GM19438 (cell line): ENCODE results near the gene LNPEP.
A peak's percentile ranks its signal among the peaks of the same experiment; 100 is the strongest.

Source experiments
- ATAC-seq: cut with Tn5 transposase; IDR thresholded peaks from one replicate; pipeline ENCODE4 v1.9.1; 2021; ENCODE audit warnings: low read depth; ENCODE audit not compliant: unreplicated experiment

LNPEP gene

DNA sequence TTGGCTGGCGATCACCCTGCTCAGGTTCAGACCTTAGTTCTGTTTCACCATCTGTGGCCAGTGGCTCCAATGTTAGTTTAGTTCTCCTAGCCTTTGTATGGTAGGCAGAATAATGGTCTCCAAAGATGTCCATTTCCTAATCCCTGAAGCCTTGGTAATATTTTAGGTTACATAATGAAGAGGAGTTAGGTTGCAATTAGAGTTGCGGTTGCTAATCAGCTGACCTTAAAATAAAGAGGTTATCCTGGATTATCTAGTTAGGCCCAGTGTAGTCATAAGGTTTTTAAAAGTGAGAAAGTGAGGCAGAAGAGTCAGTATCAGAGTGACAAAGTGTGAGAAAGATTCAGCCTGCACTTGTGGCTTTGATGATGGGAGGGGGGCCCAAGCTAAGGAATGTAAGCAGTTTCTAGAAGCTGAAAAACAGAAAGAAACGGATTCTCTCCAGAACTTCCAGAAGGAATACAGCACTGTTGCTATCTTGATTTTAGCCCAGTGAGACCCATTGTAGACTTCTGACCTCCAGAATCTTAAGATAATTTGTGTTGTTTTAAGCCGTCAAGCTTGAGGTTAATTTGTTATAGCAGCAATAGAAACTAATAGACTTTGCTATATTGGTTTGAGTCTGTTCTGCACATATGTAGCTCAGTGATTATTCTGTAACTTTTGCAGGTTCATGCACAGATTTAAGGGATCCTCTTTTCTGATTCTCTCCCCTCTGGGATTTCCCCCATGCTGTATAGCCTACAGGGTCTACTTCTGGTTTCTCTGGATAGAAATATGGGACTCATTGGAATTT, 21.6 kb downstream of the LNPEP start:
- peak; percentile 41 for ATAC-seq

- no peak for ATAC-seq
These were observed 23.1 kb downstream of the LNPEP start for GRCh38 chr5:96958977-96959376.

DNA sequence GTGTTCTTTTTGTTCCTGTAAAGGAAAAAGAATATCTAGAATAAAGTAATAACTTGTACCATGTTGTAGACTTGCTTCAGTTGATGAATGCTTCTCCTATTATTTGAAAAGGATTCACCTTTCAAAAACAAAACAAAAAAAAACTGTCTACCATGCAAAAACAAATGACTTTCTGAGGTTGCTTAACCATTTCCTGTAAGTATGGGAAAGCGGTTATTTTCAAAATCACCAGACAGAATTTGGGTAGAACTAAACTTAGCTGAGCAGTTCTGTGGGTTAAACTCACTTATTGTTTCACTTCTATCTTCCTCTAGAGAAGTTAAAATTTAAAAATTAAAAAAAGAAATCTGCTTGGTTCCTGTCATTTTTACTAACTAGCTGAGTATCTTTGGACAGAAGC, 25.2 kb downstream of the LNPEP start:
- ATAC-seq, result peak; percentile 56

- no peak for ATAC-seq
These were observed 26.7 kb downstream of the LNPEP start for GRCh38 chr5:96962540-96962991.

- ATAC-seq, result no peak
These were observed 27.4 kb downstream of the LNPEP start for GRCh38 chr5:96963267-96963666.

GRCh38 chr5:96966801-96967200, 30.9 kb downstream of the LNPEP start:
- no peak for ATAC-seq

GRCh38 chr5:96967400-96967799, 31.5 kb downstream of the LNPEP start:
- ATAC-seq, result no peak

DNA sequence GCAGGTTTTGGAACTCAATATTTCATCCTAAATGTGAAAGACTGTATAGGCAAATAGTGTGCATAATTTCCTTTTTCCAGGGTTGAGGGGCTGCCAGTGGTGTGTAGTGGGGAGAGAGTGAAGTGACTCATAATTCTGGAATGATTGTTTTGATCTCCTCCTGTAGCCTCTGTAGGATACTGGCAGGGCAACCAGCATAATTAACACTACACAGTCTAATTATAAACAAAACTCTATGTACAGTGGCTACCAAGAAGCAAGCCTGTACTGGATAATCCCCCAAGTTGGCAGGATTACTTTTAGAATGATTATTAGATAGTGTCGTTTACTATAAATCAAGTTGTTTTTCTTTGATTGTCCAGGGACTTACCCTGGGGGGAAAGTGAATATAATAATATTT, 32.2 kb downstream of the LNPEP start:
- no peak for ATAC-seq

DNA sequence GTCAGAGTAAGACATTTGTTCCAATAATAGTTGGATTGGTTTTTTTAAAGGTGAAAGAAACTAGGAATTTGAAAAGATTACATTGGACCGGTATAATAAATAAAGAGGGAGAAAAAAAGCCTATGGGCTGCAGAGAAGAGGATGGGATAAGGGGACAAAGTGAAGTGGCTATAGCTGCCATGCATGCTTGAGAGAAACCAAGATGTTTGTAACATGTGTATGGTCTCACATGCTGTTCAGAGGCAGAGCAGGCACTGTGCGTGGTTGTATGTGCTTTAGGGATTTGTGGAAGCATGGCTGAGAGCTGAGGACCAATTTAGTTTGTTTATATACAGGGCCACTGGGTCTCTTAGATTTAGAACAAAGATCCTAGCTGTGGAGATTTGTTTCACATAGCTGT, 32.7 kb downstream of the LNPEP start:
- ATAC-seq, result no peak

DNA sequence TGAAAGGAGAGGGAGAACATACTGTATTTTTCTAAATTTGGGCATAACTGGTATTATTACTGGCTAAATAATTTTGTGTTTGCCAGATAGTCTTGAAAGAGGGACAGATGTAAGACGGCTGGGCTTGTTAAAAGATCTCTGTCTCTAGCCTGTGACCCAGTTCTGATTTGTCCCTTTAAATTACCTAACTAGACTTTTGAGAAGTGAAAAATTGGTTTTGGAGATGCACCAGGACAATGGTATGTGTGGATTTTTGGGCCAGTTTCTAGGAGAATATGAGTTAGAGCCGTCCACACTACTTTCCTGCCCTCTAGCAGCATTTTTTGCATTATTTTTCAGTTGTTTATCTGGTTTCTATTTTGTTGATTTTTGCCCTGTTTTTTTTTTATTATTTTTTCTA, 33.5 kb downstream of the LNPEP start:
- ATAC-seq, result no peak

DNA sequence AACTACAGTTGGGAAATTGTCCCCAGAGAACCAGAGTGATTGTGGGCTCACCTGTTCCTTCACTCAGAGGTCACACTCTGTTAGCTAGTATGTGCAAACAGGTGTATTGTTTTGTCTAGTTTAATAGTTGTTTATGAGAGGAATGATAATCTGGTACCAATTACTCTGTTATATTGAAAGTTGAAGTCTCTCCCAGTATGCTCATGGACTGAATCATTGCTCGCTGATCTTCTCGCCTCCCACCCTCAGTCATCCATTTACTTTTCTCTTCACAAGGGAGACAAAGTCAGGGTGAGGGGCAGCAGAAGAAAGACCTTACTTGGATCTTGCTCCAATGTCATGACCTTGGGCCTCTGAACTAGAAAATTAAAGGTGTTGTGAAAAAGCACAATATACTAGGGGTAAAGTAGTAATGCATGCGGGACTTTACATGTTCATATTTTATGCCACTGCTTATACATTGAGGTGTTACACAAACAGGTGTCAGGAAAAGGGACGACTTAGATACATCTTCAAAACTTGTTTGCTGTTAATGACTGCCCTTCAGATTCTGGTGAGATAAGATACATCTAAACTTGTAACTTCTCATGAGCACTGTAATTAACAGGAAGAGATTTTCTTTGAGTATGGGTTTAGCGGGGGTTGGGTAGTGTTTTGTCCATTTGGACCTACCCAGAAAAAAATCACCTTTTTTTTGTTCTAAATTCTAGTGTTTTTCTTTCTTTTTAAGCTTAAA, 36.9 kb downstream of the LNPEP start:
- ATAC-seq, result no peak

DNA sequence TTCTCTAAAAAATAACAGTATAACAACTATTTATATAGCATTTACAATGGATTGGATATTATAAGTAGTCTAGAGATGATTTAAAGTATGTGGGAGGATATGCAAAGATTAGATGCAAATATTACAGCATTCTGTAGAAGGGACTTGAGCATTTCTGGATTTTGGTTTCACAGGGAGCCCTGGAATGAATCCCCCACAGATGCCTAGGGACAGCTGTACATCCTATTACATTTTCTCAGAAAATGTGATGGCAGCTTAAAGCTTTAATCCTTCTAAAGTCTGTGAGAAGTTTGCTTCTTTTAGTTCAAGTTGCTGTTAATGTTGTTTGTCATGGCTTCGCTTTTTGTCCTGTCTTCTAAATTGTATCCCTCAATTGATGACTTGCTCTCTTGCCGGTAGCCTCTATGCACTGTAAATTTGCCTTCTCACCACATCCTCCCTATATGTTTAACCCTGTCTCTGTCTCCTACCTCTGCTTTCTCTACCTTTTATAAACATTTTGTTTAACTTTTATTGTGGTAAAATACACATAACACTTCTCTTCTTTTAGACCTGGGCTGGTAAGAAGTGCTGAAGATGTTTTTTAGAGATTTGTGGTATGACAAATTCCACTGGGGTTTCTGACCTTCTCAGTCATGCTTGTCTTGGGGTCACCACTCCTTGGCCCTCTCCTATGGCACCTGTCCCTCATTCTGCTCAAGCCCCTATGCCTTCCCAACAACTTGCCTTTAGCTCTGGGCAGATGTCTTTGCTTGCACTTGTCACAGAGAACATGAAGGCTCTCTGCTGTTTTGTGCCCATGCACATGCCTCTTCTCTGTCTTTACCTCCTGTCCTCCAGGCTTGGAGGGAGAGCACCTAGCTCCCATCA, 37.9 kb downstream of the LNPEP start:
- ATAC-seq, result no peak

- ATAC-seq, result no peak
These were observed 39.8 kb downstream of the LNPEP start for GRCh38 chr5:96975656-96976055.

- no peak for ATAC-seq
These were observed 41.3 kb downstream of the LNPEP start for GRCh38 chr5:96977228-96977627.

- no peak for ATAC-seq
These were observed 43.1 kb downstream of the LNPEP start for GRCh38 chr5:96978812-96979449.

- no peak for ATAC-seq
These were observed 48.8 kb downstream of the LNPEP start for GRCh38 chr5:96984506-96985192.

DNA sequence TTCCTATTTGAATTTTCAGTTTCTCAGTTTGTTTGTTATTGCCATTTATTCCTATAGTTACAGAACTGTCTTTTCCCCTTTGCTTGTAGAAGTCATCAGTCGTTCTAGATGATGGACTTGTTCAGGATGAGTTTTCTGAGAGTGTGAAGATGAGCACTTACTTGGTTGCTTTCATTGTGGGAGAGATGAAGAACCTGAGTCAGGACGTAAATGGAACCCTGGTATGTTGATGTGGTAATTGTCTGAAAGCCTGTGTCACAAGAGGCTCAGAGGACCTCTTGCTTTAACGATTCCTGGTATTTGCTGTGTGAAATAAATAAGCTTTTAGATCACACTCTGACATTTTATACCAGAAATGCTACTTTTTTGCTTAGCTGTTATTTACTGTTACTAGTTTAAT, 50.6 kb downstream of the LNPEP start:
- ATAC-seq, result no peak

- ATAC-seq, result no peak
These were observed 54.2 kb downstream of the LNPEP start for GRCh38 chr5:96990102-96990501.

DNA sequence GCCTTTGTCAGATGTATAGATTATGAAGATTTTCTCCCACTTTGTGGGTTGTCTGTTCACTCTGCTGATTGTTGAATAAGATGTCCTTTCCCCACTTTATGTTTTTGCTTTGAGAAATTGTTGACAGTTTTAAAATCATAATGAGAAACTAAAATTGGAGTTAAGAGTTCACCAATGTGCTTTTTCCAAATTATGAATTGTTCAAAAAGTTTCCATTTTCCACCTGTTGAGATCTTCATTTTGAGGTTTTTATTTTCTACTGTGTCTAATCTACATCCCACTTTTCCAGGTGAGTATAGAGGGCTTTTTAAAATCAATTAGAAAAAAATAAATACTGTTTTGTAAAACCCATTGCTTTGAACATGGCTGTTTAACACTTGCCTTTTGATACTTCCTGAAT, 55.8 kb downstream of the LNPEP start:
- no peak for ATAC-seq

DNA sequence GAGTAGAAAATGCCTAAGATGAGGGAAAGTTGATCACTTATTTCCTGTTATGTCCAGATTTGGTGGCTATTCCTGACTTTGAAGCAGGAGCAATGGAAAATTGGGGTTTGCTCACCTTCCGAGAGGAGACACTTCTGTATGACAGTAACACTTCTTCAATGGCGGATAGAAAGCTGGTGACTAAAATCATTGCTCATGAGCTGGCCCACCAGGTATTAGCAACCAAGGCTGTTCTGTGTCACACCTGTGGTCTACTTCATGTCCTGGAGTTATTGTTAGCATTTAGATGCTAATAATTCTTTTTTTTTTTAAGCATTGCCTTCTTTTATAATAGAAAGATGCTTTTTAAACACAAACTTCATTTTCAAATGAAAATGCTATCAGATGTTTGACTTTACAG, 57.9 kb downstream of the LNPEP start:
- no peak for ATAC-seq
